Activated effector memory CD4-positive, alpha-beta T cell treated with anti-CD3 and anti-CD28 coated beads, Interleukin-2, amount 50 U/mL, for 16 hours (primary cell): ENCODE measurements around the gene RNF150.

ENCODE experiments used
- DNase-seq: peaks from one replicate; pipeline ENCODE4 v3.0.0-alpha.2; 2020

RNF150 gene

DNA sequence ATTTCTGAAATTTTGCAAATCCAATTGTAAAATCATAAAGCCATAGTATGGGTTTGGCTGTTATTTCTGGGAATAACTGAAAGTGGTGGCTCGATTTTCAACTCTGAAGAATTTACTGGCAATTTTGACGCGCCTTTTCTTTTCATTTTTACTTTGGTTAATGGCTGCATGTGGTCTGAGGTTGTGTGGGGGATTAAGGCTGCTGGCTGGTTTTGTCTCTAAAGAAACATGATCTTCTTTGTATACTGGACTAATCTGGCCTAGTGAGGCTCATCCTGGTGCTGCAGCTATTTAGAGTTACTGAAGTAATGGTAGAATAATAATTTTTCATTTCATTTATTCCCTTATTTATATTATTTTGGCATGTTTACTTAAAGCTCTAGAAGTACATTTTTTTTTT is 164.0 kb downstream of the RNF150 start:
- DNase-seq, result no peak

DNA sequence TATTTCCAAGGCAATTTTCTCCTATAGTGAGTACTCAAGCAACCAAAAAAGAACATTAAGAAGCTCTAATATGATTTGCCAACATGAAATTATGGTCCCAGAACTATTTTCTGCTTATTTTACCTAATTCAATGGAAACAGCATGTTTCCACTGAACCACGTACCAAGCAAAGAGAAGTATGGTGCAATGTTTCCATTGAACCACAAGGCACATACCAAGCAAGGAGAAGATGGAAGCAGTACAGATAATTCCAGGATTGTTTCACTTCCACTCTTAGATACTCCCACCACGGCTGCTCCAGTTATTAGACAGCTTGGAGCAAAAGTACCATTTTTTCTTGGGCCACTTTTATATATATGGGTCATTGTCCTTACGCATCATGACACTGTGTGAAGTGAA is 164.9 kb downstream of the RNF150 start:
- no peak for DNase-seq

DNA sequence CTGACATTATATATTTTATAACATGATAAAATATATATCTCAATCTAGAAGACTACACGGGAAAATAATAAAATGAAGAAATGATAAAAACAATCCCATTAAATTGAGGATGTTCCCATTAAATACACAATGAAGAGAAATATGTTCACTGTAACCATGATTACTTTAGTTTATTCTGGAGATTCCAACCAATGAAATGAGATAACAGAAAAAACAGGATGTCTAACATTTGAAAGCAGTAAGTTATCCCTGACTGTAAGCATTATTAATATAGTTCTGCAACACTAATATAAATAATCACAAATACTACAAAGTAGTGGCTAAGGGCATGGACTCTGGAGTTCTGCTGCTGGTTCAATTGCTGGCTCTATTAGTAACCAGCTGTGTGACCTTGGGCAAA is 169.4 kb downstream of the RNF150 start:
- DNase-seq, result no peak

DNA sequence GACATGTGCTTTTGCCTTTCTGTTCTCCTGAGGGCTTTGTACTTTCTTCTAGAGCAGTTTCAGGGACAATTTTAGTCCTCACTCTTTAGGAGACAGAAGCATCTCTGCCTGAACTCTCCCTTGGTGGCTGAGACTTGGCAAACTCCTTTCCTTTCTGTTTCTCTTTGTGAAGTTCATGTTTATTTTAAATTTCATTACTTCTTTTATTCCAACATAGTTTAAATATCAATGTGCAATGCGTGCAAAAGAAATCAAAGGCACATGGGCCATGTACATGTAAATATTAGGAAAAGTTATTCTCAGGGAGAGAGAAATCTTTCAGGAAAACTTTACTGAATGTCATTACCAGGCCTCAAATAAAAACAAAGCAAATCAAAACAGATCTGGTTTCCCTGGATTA is 177.6 kb downstream of the RNF150 start:
- no peak for DNase-seq

DNA sequence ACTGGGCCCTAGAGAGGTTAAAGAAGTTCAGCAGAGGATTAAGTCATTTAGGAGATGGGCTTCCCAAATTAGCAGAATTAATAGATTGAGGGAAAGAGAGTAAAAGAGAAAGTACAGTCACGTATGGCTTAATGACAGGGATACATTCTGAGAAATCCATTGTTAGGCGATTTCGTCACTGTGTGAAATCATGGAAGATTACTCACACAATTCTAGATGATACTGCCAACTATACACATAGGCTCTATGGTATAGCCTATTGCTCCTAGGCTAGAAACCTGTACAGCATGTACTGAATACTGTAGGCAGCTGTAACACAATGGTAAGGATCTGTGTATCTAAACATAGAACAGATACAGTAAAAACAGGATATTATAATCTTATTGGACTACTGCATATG is 180.6 kb downstream of the RNF150 start:
- DNase-seq, result no peak

DNA sequence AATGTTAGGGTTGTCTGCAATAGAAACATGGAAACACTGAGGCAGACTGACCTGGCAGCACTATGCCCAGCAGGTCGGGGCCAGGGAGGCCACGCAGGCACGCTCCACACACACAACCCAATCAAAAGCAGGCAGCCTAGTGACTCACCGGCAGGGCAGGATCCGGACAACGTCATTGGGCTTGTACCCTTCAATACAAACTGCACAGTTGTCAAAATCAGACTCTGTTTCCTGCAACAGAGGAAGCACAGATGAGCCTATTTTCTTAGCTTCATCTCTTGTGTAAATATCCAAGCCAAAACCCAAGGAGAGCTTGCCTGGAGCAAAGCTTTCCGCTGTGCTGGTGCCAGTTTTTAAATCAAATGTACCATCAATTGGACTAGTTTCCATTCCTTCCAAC is 185.8 kb downstream of the RNF150 start:
- DNase-seq, result no peak

DNA sequence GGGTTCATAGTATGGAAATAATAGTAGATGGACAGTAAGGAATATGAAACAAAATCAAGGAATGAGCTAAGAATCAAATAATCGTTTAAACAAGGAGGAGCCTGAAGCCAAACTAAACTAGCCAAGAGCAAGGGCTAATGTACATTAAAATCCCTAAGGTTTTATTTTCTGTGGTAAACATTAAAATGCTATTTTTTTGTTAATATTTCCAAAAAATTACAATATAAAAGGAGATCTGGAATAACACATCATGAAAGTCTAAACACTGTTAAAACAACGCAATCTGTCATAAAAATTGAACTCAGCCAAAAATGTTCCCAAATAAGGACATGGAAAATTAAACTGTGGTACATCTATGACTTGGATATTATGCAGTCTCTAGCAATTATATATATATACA is 188.2 kb downstream of the RNF150 start:
- no peak for DNase-seq

DNA sequence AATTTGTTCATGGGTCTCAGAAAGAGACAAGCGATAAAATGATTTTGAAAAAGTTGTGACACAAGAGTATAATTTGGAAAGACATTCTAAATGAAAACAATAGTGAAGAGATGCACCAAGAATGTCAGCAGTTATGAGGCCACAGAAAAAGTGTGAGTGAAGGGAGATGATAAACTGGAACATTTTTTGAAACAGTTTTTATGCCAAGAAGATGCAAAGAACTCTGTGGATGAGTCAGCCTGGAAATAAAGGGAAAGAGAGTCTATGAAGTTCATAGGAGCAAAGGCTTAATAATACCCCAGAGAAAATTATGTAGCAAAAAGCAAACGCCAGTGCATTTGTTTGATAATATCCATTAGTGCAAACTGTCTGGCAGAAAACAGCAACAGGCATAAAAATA is 188.7 kb downstream of the RNF150 start:
- no peak for DNase-seq

DNA sequence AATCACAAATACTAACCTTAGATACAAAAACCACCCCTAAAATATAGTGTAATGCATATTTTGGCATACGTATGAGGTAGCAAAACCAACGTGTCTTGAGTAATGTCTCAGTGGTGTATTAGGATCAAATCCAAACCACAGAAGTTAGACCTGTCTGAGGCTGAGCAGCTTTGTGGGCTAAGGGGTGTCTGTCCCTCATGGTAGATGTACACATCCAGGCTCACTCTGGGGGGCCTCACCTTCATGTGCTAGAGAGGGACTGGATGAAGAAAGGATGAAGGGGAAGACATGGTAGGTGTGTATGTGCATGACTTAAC is 189.1 kb downstream of the RNF150 start:
- no peak for DNase-seq

DNA sequence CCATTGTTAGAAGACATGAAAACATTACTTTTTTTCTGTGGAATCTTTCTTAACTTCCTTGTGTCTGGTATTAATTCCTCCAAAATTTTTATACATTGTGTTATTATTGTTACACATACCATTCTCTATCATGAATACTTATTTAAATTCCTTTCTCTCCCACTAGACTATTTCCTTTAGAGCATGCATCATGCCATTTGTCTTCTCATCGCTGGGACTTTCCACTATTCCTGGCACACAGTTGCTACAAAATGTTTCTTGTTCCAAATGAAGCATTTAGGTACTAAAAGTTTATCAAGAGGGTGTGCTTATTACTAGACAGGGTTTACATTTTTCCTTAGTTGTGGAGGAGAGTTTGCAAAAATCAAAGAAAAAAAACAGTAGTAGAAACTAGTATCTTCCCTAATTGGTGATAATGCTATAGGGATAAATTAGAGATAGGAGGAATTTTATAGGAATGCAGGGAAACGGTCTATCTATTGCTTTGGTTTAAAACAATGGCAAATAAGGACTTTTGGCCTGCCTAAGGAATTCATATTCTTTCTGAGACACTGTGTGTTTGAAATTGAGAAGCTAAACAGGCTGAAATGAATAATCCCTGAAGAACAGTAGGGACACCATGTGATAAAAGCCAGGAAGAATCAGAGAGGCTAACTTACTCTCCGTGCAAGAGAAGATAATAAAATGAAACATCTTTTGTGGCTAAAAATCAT is 189.6 kb downstream of the RNF150 start:
- DNase-seq, result no peak

DNA sequence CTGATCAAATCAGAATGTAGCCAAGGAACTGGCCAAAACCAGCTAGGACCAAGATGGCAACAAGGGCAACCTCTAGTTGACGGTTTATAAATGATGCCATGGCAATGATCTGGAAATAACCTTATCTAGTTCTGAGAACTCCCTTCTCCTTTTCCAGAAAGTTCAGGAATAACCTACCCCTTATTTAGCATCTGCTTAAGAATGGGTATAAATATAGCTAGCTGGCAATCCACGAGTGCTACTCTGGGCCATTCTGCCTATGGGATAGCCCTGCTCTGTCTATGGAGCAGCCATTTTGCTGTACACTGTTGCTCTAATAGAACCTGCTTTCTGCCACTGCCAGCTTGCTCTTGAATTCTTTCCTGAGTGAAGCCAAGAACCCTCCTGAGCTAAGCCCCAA is 192.7 kb downstream of the RNF150 start:
- DNase-seq, result no peak

DNA sequence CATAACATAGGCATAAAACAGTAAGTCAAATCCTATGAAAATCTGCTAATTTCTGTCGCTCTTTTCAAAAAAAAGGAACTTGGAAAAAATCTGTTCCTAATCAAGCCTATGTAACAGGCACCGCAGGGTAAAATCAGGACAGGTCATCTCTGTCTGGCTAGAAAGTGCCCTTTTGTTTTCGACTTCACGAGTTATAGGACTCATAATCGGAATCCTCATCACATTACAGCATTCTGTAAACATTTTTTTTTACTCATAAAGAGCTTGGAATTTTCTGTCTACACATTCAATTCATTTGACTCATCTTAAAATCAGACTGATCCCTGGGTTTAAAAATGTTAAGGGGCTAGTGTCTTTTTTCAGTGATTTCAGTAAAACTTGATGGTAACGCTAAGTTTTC is 195.4 kb downstream of the RNF150 start:
- DNase-seq, result no peak

DNA sequence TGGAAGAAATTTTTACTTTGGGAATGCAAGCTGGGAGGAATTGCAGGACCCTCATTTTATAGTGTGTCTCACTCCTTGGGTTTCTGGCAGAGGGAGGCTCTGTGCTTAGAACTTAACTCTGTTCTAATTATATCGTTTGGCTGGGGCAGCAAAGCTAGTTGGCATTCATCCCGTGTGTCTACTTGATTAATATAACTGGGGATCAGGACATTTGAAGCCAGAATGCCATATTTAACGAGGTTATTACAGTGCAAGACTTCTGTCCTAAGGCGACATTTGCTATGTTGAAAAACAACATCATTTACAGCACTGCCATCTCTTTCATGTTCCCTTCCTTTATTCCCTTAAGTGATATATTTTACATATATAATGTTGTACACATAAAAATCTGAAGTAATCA is 198.0 kb downstream of the RNF150 start:
- DNase-seq, result no peak

DNA sequence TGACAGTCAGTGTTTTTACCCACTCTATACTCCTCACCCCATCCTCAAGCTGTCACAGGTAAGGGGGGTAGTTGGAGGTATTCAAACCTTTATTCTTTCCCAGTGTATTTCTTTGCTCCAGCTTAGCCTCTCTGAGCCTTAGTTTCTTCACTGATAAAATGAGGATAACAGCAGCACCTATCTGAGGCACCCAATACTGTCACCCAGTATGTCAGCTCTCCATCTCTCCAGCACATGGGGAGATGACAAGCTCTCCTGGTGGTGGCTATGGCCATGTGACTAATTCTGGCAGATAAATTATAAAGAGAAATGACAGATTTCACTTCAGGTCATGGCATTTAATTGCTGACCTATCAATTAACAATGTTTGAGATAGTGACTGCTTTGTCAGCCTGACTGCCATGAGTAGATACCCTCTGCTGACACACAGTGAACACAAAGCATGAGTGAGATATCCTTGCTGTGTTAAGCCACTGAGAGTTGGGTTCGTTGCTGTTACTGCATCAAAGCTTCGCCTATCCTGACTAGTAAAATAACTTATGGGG is 200.7 kb downstream of the RNF150 start:
- DNase-seq, result no peak

DNA sequence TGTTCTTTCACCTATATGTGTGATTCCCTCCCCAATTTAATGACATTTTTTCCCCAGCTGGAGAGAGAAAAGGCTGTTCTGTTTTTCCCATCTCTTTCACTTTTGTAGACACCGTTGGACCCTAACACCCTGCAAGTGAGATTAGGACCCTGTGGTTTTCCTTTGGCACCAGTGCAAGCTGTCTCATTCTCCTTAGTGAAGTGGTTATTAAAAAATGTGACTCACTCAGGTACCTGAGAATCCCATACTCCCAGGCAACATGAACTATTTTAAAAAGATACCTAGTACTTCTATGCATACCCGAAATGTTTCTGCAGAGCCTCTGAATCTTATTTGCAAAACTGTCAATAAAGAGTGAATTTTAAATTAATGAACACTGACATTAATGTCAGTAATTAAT is 201.4 kb downstream of the RNF150 start:
- no peak for DNase-seq

DNA sequence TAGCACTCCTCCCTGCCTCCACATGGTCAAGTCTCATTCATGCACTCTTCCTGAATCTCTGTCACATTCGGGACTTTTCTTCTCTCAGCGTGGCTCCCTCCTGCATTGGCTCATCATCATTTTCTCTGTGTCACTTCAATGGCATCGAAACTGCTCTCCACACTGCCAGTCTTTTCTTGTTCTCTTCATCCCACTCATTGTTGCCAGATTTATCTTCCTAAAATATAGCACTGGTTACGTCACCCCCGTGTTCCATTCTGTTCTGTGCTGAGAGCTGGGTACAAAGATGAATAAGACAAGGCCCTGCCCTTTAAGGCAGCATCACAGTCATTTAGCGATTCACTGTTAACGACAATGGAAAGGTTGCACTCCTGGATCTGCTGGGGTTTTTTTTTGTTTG is 202.7 kb downstream of the RNF150 start:
- DNase-seq, result no peak

DNA sequence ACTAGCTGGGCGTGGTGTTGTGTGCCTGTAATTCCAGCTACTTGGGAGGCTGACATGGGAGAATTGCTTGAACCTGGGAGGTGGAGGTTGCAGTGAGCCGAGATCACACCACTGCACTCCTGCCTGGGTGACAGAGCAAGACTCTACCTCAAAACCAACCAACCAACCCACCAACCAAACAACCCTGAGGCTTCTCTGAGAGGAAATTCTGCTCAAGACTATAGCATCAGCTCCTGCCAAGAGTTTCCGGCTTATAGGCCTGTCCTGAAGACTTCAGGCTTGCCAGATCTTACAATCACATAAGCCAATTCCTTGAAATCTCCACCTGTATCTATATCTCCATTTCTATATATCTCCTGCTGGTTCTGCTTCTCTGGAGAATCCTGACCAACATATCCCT is 203.3 kb downstream of the RNF150 start:
- no peak for DNase-seq

DNA sequence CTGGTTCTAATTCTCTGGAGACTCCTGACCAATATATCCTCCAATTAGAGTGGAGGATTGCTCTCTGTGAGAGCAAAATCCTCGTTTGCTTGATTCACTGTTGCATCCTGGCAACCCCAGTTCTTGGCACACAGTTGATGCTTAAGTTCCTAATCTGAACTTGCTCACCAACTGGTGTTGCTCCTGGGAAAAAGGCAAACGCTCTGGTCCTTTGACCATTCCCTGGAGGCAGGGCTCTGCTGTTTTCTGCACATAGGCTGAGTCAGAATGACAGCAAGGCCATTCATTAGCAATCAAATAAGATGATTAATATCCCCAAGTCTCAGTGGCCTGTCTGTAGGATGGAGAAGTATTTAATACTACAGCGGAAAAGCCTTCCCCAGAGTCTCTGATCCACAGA is 204.4 kb downstream of the RNF150 start:
- DNase-seq, result no peak

DNA sequence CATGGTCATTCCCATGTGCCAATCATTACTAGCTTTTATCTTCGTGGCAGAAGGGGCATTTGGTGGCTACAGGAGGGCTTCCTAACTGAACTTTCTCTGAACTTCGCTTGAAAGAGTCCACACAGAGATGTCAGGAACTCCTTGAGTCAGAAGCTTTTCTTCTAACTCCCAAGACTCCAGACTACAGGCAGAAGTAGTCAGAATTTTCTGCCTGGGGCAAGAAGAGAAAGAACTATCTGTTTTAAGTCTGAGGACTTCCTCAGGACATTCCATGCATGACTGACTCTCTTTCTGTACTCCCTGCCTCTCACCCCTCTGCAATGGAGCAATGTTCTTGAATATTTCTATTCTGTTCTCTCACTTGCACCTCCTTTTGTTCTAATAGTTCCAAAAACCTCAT is 206.6 kb downstream of the RNF150 start:
- no peak for DNase-seq

DNA sequence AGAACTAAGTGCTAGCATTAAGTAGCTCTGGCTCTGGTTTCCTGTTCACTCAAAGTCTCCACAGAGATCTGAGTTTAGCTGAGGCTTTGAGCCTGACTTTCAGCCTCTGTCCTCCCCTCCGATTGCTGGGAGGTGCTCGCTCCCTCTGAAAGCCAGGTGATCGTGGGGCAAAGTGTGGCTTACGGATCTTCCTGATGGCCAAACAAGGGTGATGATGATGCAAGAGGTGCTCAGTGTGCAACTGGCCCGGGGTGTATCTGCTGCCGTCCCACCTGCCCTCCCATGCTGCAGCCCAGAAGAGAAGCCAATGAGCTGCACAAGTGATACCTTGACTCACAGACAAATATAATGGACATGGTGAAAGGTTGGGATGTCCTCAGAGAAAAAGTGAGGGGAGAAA is 207.9 kb downstream of the RNF150 start:
- DNase-seq, result no peak

DNA sequence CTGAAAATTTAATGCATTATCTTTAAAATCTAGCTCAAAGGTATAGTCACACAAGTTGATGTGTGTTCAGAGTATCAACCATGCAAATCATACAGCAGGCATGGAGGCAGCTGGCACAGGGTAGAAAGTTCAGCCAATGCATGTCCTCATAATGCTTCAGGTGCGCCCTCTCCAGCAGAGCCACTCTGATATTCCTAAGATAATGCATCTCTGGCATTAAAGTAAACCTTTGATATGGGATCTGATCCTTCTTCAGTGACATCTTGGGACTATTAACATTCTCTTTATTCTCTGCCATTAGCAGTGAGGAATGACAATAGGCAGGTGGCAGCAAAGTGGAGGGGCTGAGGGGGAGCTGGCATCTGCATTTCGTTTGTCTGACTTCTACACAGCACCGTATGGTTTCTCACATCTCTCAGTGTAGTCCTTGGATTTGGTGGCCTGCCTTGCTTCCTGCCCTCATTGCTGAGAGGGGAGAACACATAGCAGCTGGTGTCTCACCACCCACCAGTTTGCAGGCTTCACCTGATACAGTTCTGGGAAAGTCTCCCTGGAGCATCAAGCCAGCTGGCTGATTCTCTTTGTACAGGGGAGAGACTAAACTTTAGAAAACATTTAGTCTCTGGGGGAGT is 208.4 kb downstream of the RNF150 start:
- no peak for DNase-seq

DNA sequence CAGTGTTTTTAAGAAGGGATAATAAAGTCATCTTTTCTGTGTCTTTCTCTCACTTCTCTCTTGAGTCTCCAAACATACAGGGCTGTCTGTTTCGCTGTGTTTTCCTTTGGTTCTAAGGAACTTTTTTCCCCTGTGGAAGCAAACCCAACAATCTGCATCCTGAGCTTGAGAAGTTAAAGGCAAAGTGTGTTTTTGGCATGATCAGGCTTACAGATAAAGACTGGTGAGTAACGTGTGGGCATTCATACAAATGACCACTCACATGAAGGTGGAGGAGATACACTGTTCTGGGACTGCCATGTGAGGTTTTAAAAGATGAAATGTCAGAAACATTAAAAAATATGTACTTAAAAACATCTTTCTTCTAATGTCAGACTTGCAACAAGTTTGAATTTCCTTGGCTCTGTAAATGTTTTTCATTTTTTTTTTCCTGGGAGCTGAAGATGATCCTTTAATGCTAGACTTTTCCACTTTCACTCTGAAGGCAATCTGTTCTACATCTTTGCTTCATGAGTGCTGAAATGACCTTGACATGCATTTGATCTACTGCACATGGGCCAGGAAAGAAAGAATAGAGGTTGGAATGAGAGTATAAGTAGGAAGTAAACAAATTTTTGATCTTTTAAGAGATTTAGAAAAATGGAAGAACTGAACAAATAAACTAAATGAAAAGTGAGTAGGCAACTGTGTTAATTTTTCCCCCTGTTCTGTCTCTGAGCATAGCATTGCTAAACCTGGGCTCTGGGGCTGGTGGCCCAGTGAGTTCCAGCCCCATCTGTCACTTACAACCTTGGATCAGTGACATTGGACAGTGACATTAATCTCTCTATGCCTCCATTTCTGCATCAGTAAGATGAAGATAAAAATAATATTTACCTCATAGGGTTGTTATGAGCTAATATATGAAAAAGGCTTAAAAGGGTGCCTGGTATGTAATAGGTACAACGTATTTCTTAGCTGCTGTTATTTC is 226.0 kb downstream of the RNF150 start:
- no peak for DNase-seq

DNA sequence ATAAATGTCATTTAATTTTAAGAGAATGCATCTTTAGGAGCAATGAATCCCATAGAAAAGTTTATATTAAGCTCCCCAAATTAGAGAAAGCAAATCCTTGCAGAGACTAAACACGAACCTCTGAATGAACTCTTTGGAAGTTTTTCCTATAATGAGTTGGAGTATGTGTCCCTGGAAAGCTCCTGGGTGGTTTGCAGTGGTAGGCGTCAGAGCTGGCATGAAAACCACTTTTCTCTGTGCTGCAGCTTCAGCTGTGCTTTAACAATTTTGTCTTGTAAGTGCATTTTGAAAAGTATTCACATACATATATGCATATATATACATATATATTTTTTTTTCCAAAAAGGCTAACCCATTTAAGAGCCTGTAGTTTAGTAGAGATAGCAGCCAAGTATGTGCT is 228.4 kb downstream of the RNF150 start:
- no peak for DNase-seq
